Endodermal cell (in vitro differentiated cells): Measurements from ENCODE around the gene GALNT18. TPM values are rescaled to one million over a fixed set of nuclear protein-coding genes. Genes with fewer than 3 reads are reported as not detected.

Source experiments
- DNase-seq: peaks from one replicate; pipeline ENCODE4 v3.0.0-alpha.2; 2017
- H3K27ac ChIP-seq: 2 replicates; pipeline ENCODE4 v1.5.1; 2013; ENCODE audit warnings: mild to moderate bottlenecking, low read depth, low read length, moderate library complexity
- H3K27me3 ChIP-seq: 2 replicates; pipeline ENCODE4 v1.6.1; 2013; ENCODE audit warnings: mild to moderate bottlenecking, low read length, moderate library complexity; ENCODE audit not compliant: insufficient read depth, control insufficient read depth, poor library complexity, severe bottlenecking
- H3K36me3 ChIP-seq: 2 replicates; pipeline ENCODE4 v1.7.0; 2013; ENCODE audit warnings: mild to moderate bottlenecking, low read length, moderate library complexity; ENCODE audit not compliant: control insufficient read depth, insufficient read depth
- H3K4me1 ChIP-seq: one replicate; pipeline ENCODE4 v1.7.0; 2013; ENCODE audit warnings: low read length; ENCODE audit not compliant: control insufficient read depth, insufficient read depth
- H3K4me3 ChIP-seq: 2 replicates; pipeline ENCODE4 v1.5.1; 2013; ENCODE audit warnings: mild to moderate bottlenecking, low read length, moderate library complexity
- H3K9ac ChIP-seq: 2 replicates; pipeline ENCODE4 v1.6.1; 2013; ENCODE audit warnings: mild to moderate bottlenecking, low read length, moderate library complexity; ENCODE audit not compliant: poor library complexity, severe bottlenecking; ENCODE audit errors: extremely low read depth
- H3K9me3 ChIP-seq: 2 replicates; pipeline ENCODE4 v1.6.1; 2013; ENCODE audit warnings: mild to moderate bottlenecking, low read length, moderate library complexity; ENCODE audit not compliant: control insufficient read depth
- H3K27ac Mint-ChIP-seq: 2 replicates; pipeline ENCODE4 v1.8.0; 2020; ENCODE audit warnings: mixed read lengths
- H3K27me3 Mint-ChIP-seq: 2 replicates; pipeline ENCODE4 v1.8.0; 2021; ENCODE audit warnings: mild to moderate bottlenecking, mixed read lengths; ENCODE audit not compliant: insufficient read depth
- H3K36me3 Mint-ChIP-seq: 2 replicates; pipeline ENCODE4 v1.8.0; 2020; ENCODE audit warnings: low read depth, mixed read lengths
- H3K4me1 Mint-ChIP-seq: 2 replicates; pipeline ENCODE4 v1.8.0; 2020; ENCODE audit warnings: mixed read lengths
- H3K4me3 Mint-ChIP-seq: 2 replicates; pipeline ENCODE4 v1.8.0; 2020; ENCODE audit warnings: mild to moderate bottlenecking, moderate library complexity, mixed read lengths
- H3K9me3 Mint-ChIP-seq: 2 replicates; pipeline ENCODE4 v1.8.0; 2020; ENCODE audit warnings: mild to moderate bottlenecking, mixed read lengths
- WGBS, 2 experiments: methylation state at CpG; one replicate each; pipeline versions ENCODE4 v1.1.5 to v1.1.7; 2013; ENCODE audit warnings: missing lambda C conversion rate in 2 of 2, mixed read lengths in 1 of 2; ENCODE audit not compliant: insufficient coverage in 1 of 2, insufficient read length in 1 of 2; 5-methylcytosine and 5-hydroxymethylcytosine counted together
- total RNA-seq, 2 donors: library from RNA; stranded (reverse); fragmentation: NEBNext Ultra II Directional in 1 of 2; extraction: Animal tissue kit (Norgen Biotek cat#: 25700) in 1 of 2; gene quantifications; 2 replicates in 1 of 2; 3 replicates in 1 of 2; pipeline ENCODE4 v1.2.1, GENCODE V29; 2021
- TF ChIP-seq, protein P1 (sequence below): fragments of 200-600 bp; sonication (generic); conservative IDR thresholded peaks from 2 replicates; pipeline ENCODE4 v1.5.0; 2021; ENCODE audit warnings: antibody characterized with exemption, mild to moderate bottlenecking

Gene GALNT18
- total RNA-seq, 2 donors from 2014 or later, result 5.1 to 9.9 TPM

DNA sequence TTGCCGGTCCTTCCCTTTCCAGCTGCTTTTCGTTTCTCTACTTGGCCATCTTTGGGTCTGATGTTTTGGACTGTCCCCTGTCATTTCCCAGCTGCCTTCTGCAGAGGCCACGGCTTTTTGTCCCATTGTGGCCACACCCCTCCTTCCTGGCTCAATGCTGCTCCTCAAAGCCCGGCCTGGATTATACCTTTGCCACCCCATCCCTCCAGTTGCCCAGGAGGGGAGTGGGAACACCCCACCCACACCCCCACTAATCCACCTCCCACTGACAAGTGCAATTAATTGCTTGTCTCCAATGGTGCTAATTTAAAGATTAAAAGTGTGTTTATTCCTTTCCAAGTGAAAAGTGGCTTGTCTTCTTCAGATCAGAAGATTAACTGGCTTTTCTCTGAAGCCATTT is 234.6 kb downstream of the GALNT18 start:
- H3K4me1 Mint-ChIP-seq, result peaks cover 22% of the 10 kb centered on the region
- no peak overlapping the region for H3K27ac Mint-ChIP-seq
- Histone ChIP-seq H3K4me1 (peaks cover 6% of the 10 kb centered on the region), H3K27me3 (peaks cover 15% of the 10 kb centered on the region), H3K9me3 (no peaks in the 10 kb centered on the region), H3K4me3 (no peak overlapping the region), H3K27ac (no peak overlapping the region), H3K36me3 (no peaks in the 10 kb centered on the region), H3K9ac (no peak overlapping the region)
- H3K36me3 Mint-ChIP-seq, result peaks cover 1% of the 10 kb centered on the region
- H3K4me3 Mint-ChIP-seq, result no peak overlapping the region
- 73 to 77% methylated on average over 3 to 4 of the region's 4 CpGs for WGBS, 2 experiments
- peaks cover 53% of the 10 kb centered on the region for H3K27me3 Mint-ChIP-seq
- DNase-seq, result peak; percentile 51
- TF ChIP-seq, protein P1, sequence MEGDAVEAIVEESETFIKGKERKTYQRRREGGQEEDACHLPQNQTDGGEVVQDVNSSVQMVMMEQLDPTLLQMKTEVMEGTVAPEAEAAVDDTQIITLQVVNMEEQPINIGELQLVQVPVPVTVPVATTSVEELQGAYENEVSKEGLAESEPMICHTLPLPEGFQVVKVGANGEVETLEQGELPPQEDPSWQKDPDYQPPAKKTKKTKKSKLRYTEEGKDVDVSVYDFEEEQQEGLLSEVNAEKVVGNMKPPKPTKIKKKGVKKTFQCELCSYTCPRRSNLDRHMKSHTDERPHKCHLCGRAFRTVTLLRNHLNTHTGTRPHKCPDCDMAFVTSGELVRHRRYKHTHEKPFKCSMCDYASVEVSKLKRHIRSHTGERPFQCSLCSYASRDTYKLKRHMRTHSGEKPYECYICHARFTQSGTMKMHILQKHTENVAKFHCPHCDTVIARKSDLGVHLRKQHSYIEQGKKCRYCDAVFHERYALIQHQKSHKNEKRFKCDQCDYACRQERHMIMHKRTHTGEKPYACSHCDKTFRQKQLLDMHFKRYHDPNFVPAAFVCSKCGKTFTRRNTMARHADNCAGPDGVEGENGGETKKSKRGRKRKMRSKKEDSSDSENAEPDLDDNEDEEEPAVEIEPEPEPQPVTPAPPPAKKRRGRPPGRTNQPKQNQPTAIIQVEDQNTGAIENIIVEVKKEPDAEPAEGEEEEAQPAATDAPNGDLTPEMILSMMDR, result no peak
- H3K9me3 Mint-ChIP-seq, result peaks cover 18% of the 10 kb centered on the region

DNA sequence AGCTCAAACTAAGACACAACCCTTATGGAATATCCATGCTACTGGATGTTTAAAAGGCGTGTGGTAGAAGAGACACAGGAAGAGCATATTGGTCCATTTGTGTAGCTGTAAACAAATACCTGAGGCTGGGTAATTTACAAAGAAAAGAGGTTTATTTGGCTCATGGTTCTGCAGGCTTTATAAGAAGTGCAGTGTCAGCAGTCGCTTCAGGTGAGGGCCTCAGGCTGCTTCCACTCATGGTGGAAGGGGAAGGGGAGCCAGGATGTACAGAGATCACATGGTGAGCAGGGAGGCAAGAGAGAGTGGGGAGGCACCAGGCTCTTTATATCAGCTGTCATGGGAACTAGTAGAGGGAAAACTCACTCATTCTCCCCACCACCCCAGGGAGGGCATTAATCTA is 237.0 kb downstream of the GALNT18 start:
- Histone ChIP-seq H3K9me3 (no peaks in the 10 kb centered on the region), H3K36me3 (no peaks in the 10 kb centered on the region), H3K4me3 (no peak overlapping the region), H3K27me3 (peaks cover 15% of the 10 kb centered on the region), H3K27ac (no peak overlapping the region), H3K4me1 (peaks cover 6% of the 10 kb centered on the region), H3K9ac (no peak overlapping the region)
- H3K27ac Mint-ChIP-seq, result no peak overlapping the region
- peaks cover 18% of the 10 kb centered on the region for H3K9me3 Mint-ChIP-seq
- 93 to 100% methylated on average over 2 of the region's 2 CpGs for WGBS, 2 experiments
- no peak overlapping the region for H3K4me3 Mint-ChIP-seq
- H3K36me3 Mint-ChIP-seq, result peaks cover 1% of the 10 kb centered on the region
- H3K27me3 Mint-ChIP-seq, result peaks cover 41% of the 10 kb centered on the region
- TF ChIP-seq, protein P1, result no peak
- DNase-seq, result peak; percentile 10
- peaks cover 20% of the 10 kb centered on the region for H3K4me1 Mint-ChIP-seq

DNA sequence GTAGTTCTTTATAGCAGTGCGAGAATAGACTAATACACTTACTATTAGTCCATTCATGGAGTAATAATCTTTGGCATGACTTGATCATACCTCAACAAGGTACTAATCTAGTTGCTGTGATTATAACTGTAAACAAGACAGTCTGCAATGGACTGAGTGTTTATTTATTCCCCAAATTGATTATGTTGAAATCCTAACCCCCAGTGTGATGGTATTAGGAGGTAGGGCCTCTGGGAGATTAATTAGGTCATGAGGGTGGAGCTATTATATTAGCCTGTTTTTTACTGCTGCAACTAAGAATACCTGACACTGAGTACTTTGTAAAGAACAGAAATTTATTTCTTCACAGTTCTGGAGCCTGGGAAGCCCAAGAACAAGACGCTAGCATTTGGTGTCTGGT is 237.8 kb downstream of the GALNT18 start:
- no peak overlapping the region for H3K27ac Mint-ChIP-seq
- H3K9me3 Mint-ChIP-seq, result peaks cover 18% of the 10 kb centered on the region
- no peak overlapping the region for H3K4me3 Mint-ChIP-seq

More for the DNA sequence above, 237.8 kb downstream of the GALNT18 start:
- 94 to 100% methylated on average over 1 to 2 of the region's 2 CpGs for WGBS, 2 experiments
- Histone ChIP-seq H3K36me3 (no peaks in the 10 kb centered on the region), H3K4me1 (peaks cover 3% of the 10 kb centered on the region), H3K27me3 (peaks cover 10% of the 10 kb centered on the region), H3K9me3 (no peaks in the 10 kb centered on the region), H3K4me3 (no peak overlapping the region), H3K9ac (no peak overlapping the region), H3K27ac (no peak overlapping the region)
- DNase-seq, result no peak
- H3K36me3 Mint-ChIP-seq, result peaks cover 1% of the 10 kb centered on the region
- TF ChIP-seq, protein P1, result no peak
- H3K27me3 Mint-ChIP-seq, result peaks cover 34% of the 10 kb centered on the region
- peaks cover 20% of the 10 kb centered on the region for H3K4me1 Mint-ChIP-seq
